Measurements from ENCODE around the gene MLN. TPM values are rescaled to one million over a fixed set of nuclear protein-coding genes. Genes with fewer than 3 reads are reported as not detected.

The MLN gene
- total and polyA plus RNA-seq, 2 donors (not counting 3 experiments of a cell fraction or from before 2014, with no cell fraction given) = not detected

DNA sequence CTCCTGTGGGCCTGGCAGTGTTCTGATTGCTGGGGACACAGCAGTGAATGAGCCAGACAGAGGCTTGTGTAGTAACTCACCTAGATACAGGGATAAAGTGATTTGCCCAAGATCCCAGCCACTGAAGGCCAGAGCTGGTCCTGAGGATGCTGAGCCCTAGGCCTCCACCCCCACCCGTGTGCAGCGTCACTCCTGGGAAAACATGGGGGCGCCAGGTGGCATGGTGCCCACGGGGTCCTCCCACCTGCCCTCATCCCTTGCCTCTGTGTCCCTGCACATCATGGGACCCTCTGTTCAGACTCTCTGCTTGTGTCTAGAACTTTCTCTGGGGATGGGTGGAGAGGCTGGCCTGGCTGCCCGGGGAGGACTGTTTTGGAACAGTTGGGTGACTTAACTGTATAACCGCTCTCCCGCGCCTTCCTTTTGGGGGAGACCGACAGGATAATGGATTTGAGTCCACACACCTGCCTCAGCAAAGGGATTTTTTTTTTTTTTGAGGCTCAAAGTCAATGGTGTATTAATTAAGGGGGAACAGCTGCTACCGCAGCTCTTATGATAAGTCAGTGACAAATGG is 34.5 kb downstream of the MLN start:
- no peak overlapping the region for H3K4me2 ChIP-seq (ENCODE audit: insufficient read depth, low read length)
- H3K4me1 ChIP-seq (ENCODE audit: control insufficient read depth, extremely low read depth, insufficient read depth, low read length) = peaks cover 45% of the 10 kb centered on the region
- DNase-seq (ENCODE audit: low read depth, low spot score) (no peak), FAIRE-seq (no peak)
- no peak overlapping the region for H3K9ac ChIP-seq (replicated peaks; ENCODE audit: extremely low read depth, insufficient read depth, low read length)
- ChIA-PET CTCF (interaction anchor here (0.9 to 9.0 kb wide), 15 partner anchors 10 to 386 kb away, joined by 3 to 286 read pairs (median 3); partner anchors contain the start of genes LEMD2 and UQCC2), POLR2A (interaction anchor here (4.7 kb wide), 1 partner anchor 12 kb away, joined by 25 read pairs; no protein-coding TSS in a partner anchor)
- H3K27me3 ChIP-seq (ENCODE audit: control insufficient read depth in 2 of 2, insufficient read depth in 2 of 2, low read length in 2 of 2) = no peaks in the 10 kb centered on the region
- no peaks in the 10 kb centered on the region for H3K79me2 ChIP-seq (ENCODE audit: control insufficient read depth, insufficient read depth, low read length)
- dilution Hi-C loops (cut with MboI; ENCODE audit: extremely low pct_ligation_motif_present, low sequenced_read_pairs) = no loop called here
- H3K9me3 ChIP-seq (replicated peaks; ENCODE audit: control insufficient read depth, insufficient read depth, low read length) = no peaks in the 10 kb centered on the region
- no peak overlapping the region for H2AFZ ChIP-seq (ENCODE audit: low read depth, low read length)
- TF ChIP-seq POLR2AphosphoS5 (IDR thresholded peaks at IDR 0.05; ENCODE audit: insufficient read depth, low read depth, low read length) (no peak), GATA2 (IDR thresholded peaks at IDR 0.05; ENCODE audit: insufficient read depth, insufficient read length, low read depth, low read length) (no peak), FOS (IDR thresholded peaks at IDR 0.05; ENCODE audit: borderline replicate concordance, insufficient read depth, low read length) (no peak), MYC (IDR thresholded peaks at IDR 0.05; ENCODE audit: low read depth, low read length) (no peak), EZH2 (IDR thresholded peaks at IDR 0.05; ENCODE audit: borderline replicate concordance, low read depth, low read length, severe bottlenecking) (no peak), MAX (IDR thresholded peaks at IDR 0.05; ENCODE audit: insufficient read depth, insufficient read length) (no peak), JUN (IDR thresholded peaks at IDR 0.05; ENCODE audit: borderline replicate concordance, insufficient read depth, insufficient read length, low read depth) (no peak), POLR2A (IDR thresholded peaks at IDR 0.05; ENCODE audit: low read depth, low read length) (no peak)
- TF ChIP-seq, protein P1, sequence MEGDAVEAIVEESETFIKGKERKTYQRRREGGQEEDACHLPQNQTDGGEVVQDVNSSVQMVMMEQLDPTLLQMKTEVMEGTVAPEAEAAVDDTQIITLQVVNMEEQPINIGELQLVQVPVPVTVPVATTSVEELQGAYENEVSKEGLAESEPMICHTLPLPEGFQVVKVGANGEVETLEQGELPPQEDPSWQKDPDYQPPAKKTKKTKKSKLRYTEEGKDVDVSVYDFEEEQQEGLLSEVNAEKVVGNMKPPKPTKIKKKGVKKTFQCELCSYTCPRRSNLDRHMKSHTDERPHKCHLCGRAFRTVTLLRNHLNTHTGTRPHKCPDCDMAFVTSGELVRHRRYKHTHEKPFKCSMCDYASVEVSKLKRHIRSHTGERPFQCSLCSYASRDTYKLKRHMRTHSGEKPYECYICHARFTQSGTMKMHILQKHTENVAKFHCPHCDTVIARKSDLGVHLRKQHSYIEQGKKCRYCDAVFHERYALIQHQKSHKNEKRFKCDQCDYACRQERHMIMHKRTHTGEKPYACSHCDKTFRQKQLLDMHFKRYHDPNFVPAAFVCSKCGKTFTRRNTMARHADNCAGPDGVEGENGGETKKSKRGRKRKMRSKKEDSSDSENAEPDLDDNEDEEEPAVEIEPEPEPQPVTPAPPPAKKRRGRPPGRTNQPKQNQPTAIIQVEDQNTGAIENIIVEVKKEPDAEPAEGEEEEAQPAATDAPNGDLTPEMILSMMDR (IDR thresholded peaks at IDR 0.05; ENCODE audit: extremely low read depth in 1 of 2, insufficient read depth in 1 of 2, low read depth in 1 of 2, low read length in 2 of 2) = no peak
- intact Hi-C loops (cut with micrococcal nuclease) = loop anchor here (2.0 kb wide), 1 partner anchor 25 kb away; no protein-coding TSS in a partner anchor
- no peaks in the 10 kb centered on the region for H4K20me1 ChIP-seq (replicated peaks; ENCODE audit: control insufficient read depth, extremely low read depth, insufficient read depth, low read length)
- no peak overlapping the region for H3K4me3 ChIP-seq (replicated peaks in 1 of 3; ENCODE audit: insufficient read depth in 1 of 3, low read depth in 1 of 3, low read length in 3 of 3)
- BruUV-seq (replicated peaks) = no TSS peak
- no peak overlapping the region for H3K27ac ChIP-seq (ENCODE audit: insufficient read depth, low read depth, low read length)
- H3K36me3 ChIP-seq (ENCODE audit: control insufficient read depth in 2 of 2, extremely low read depth in 1 of 2, insufficient read depth in 2 of 2, low read length in 2 of 2) = peaks cover 0 to 6% of the 10 kb centered on the region in 2 experiments
- H3K9me1 ChIP-seq (replicated peaks; ENCODE audit: control insufficient read depth, extremely low read depth, insufficient read depth, low read length) = no peaks in the 10 kb centered on the region
